GM18505 (cell line): ENCODE data around the gene DHX16.

Experiments
- ATAC-seq: cut with Tn5 transposase; IDR thresholded peaks from one replicate; pipeline ENCODE4 v1.9.1; 2021; ENCODE audit not compliant: unreplicated experiment
- POLR2A ChIP-seq: IDR thresholded peaks from 4 replicates; pipeline ENCODE4 v1.6.1; 2011; ENCODE audit warnings: borderline replicate concordance; ENCODE audit not compliant: insufficient read depth, insufficient read length; ENCODE audit errors: extremely low read depth

Gene DHX16

DNA sequence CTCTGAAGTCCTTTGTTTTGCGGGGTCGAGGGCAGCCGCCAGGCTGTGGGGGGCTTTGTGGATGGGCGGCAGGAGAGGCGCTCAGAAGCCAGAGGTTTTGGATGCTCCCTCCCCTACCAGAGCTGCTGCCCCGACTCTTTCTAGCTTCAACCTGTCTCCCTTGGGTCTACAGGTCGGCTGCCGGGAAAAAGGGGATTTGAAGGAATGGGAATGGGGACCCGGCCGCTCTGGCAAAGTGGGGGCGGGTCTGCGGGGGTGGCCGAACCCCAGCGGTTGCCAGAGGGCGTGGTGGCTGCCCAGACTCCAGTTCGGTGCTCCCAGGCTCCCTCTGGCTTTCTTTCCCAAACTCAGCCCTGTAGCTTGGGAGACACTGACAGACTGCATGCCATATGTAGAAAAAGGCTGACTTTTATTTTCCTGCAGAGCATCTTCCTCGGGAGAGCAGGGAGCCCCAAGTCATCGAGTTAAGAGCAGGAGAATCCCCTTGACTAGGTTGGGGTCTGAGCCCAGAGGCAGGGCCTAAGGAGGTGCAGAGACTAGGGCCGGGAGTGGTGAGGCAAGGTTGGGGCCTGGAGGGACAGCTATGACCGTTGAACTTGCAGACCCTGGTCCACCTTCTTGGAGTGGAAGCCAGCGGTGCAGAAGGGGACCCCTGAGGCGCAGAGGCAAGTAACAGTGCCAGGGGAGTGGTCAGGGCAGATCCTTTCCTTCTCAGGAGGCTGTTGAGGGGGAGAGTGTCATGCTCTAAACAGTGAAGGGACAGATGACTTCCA is 15.0 kb upstream of the DHX16 start:
- no peak for TF ChIP-seq POLR2A
- ATAC-seq: no peak

DNA sequence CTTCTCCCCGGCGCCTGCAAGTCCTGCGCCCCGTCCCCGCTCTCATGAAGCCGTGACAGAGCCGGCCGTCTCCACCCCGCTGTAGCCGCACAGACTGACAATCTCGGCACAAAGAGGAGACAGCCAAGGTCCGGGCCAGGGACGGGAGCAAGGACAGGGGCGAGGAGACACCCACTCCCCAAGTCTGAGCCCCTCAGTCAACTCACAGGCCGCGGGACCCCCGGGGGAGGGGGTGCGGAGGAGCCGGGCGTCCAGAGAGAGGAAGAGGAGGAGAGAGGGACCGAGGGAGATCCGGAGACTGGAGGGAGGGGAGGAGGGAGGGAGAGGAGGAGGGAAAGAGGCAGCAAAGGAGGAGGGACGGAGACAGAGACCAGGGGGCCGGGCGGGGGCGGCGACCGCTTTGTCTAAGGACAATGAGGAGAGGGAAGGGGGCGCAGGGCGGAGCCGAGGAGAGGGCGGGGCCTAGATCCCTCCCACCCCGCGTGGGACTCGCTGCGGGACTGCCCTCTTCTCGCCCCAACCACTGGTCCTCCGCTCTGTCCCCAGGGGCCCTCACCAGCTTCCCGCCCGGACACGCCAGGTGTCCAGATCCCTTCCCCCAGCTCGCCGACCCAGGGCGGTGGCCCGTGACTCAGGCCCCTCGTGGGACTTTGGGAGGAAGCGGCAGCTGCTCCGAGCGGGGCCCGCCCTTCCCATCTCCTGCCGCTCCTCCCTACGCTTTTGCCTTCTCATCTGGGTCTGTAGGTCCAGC is 14.3 kb upstream of the DHX16 start:
- ATAC-seq: peak; percentile 27
- TF ChIP-seq POLR2A: peak; percentile 65

DNA sequence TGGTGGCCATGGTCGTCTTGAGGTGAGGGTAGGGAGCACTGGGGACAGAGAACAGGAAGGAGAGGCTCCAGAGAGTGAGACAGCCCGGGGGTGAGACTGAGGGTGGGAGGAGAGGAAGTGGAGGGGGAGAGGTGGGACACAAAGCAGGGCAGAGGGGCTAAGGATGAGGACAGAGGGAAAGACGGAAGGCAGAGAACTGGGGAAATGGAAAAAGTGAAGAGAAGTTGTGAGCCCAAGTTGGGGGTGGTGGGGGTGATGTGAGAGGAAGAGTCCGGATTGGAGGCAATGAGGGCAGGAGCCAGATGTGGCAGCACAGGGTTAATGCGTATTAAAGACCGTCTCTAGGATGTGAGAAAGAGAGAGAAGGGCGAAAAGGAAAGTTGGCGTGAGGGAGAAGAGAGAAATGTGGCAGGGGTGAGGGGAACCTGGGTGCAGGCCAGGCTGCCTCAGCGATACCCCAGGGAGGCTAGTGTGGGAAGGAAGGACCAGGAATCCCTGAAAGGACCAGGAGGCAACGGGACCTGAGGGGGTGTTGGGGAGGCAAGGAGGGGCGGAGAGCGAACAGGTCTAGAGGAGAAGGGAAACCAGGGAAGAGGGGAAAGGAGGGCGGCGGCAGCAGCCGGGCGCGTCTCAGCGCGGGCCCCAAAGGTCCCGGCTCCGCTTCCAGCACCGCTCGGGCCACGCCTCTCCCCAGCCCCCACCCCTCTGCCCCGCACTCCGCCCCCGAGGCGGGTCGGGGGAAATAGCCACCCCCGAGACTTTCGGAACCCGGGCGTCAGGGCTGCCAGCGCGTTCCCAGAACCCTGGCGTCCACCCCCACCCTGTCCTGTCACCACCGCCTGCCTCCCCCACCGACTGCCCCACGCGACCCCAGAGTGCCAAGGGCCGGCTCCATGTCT is 13.5 kb upstream of the DHX16 start, which contains the start of gene PPP1R18:
Gene PPP1R18, minus strand, starts transcription at position 637 of the 899 bp plus-strand sequence. Its CDS starts 627 bp downstream, at position 10.
- no peak for ATAC-seq
- TF ChIP-seq POLR2A: peak; percentile 55

DNA sequence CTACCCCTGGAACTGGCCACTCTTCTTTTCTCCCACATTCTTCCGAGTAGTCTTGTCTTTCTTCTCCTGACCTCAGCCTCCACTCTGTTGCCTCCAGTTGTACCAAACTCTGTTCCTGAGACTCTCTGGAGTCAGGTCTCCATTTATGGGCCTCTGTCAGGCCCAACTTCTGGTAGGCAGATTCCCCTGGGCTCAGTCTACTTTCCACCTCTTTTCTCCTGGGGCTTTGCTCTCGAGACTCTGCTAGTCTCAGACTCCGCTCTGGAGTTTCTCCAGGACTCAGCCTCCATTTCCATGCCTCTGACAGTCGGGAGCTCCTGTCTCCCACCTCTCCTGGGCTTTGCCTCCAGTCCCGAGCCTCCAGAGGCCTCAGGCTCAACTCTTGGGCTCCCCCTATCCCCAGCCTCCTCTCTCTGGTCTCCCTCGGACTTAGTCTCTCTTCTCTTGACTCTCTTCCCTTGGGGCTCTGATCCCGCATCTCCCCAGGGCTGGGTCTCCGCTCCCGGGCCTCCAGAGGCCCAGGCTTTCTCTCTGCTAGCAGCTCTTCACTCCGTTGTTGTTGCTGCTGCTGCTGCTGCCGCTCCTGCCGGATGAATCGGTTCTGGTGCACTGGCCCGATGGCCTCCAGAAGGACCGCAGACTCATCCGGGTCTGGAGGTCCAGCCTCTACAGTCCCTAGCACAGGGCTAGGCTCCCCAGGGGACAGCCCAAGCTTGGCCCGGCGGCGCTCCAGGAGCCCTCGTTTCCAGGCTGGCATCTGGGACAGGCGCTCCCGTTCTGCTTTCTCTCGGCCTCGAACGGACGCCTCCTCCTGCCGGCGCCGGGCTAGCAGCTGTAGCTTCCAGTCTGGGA is 12.6 kb upstream of the DHX16 start:
- ATAC-seq: no peak
- peak; percentile 46 for TF ChIP-seq POLR2A

DNA sequence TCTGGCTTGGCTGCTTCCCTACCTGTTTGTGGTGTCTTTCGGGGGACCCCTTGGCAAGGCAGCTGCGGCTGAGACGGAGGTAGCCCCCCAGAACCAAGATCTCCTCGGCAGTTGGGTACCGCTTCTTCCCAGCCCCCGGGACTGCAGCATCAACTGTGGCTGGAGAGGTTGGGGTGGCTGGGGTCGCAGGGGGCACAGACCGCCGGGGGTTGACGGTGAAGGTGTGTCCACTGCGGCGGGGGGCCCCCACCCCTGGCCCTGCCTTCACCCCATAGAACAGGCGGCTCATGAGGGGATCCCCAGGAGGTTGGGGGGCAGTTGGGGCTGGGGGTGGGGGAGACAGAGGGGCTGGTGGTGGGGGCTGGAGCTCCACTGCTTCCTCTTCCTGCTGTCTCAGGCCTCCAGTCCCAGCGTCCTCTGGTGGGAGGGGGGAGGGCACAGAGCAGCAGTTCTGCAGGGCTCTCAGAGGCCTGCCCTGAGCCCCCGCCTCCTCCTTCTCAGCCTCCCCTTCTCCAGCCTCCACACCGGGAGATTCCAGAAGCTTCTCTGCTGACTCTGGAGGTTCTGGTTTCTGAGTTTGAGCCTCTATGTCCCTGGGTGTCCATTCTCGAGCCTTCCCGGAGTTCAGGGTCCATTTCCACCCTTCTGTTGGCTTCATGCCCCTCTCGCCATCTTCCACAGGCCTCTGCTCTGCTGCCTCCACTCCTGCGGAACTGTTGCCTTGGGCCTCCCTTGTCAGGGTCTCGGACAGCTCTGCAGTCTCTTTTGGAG is 11.8 kb upstream of the DHX16 start:
- no peak for ATAC-seq
- TF ChIP-seq POLR2A: peak; percentile 39

DNA sequence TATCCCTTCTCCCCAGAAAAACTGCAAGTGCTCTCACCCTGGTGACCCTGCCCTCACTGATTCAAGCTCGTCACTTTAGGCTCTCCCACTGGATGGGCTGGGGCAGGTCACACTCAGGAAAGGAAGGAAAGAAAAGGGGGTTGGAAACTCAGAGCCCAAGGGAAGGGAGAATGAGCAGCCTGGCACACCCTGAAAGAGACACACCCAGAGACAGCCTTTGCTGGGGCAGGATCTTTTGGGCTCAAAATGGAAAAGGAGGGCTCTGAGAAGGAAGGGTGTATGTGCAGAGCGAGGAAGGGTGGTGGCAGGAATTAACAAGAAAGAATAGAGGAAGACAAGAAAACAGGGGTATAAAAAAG is 11.2 kb upstream of the DHX16 start:
- no peak for TF ChIP-seq POLR2A
- ATAC-seq: no peak

DNA sequence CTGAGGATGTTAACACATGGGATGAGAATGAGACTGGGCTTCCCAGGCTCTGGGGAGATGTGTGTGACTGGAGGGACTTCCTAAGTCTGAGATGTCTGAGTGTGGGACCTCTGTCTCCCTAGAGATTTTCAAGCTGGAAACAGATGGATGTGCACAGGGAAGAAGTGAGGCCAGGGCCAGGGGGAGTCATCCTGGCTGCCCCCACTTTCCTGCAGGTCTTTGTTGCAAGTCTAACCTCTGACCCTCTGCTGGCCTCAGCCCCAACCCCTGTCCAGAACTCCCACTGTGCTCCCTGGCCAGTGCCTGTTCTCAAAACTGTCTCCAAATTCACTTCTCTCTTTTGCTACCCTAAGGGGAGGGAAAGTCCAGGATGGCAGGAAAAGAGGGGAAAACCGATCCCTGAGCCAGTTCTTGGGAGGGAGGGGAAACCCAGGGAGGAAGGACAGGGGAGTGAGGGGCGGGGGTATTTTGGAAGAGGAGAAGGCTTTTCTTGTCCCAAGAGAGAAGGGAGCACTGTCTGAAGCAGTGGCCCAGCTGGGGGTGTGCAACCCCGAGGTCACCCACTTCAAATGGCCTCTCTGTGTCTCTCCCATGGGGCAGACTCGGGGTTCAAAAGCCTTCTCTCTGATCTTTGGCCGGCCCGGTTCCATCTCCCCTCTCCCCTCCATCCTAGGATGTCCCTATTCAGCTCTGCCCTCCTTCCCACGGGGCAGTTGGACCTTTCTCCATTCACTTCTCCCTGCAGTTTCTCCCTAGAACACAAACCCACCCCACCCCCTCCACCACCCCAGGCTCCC is 10.6 kb upstream of the DHX16 start:
- no peak for ATAC-seq
- no peak for TF ChIP-seq POLR2A

DNA sequence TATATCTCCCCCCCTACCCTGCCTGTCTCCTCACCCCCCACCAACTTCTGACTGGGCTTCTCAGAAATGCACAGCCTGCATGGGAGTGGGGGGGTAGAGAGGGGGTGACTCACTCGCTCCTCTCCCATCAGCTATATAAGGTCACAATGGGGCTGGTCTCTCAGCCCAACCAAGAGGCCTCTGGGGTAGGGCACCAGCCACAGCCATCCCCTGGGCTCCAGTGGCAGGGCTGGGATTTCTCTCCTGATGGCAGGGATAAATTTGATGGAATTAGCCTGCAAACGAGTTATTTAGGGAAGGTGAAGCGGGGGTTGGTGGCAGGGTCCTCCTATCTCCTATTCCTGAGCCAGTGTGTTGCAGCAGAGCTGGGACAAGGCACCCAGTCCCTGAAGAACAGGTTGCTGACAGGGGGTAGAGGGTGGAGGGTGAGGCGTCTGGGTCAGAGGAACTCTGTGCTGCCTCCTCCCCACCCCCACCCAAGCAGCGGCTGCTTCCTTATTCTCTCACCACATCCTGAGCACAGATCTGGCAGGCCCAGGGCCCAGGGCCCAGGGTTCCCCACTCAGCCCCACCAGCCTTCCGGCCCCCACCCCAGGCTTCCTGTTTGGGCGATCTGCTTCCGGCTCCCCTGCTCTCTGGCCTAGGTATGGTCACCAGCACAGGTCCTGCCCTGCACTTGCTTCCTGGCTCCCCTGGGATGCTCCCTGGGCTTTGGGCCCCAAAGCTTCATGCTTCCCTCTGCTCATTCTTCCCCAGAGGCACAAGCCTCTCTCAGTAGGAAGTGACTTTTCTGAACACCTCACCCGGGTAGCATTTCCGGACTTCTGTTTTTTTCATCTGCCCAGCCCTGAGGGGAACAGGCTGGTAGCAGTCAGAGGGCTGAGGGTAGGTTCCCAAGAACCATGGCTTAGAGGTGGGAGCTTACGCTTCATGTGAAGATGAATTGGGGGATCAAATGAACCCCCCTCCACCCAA is 9.6 kb upstream of the DHX16 start:
- peak; percentile 84 for TF ChIP-seq POLR2A
- ATAC-seq: peak; percentile 32

DNA sequence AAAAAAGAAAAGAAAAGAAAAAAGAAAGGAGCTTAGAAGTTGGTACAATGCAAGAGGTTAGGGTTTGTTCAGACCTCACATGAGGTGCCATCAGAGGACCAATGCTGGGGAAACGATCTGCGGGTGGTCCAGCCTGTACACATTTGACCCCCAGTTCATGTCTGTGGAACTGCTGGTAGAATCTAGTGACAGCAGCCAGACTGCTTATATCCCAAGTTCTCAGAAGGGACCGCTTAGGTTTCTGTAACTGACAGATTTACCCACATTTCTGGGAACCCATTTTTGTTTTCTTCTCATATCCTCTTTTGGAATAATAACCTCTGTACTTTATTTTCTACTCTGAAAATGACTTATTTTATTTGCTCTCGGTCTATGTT is 8.9 kb upstream of the DHX16 start:
- TF ChIP-seq POLR2A: no peak
- no peak for ATAC-seq

DNA sequence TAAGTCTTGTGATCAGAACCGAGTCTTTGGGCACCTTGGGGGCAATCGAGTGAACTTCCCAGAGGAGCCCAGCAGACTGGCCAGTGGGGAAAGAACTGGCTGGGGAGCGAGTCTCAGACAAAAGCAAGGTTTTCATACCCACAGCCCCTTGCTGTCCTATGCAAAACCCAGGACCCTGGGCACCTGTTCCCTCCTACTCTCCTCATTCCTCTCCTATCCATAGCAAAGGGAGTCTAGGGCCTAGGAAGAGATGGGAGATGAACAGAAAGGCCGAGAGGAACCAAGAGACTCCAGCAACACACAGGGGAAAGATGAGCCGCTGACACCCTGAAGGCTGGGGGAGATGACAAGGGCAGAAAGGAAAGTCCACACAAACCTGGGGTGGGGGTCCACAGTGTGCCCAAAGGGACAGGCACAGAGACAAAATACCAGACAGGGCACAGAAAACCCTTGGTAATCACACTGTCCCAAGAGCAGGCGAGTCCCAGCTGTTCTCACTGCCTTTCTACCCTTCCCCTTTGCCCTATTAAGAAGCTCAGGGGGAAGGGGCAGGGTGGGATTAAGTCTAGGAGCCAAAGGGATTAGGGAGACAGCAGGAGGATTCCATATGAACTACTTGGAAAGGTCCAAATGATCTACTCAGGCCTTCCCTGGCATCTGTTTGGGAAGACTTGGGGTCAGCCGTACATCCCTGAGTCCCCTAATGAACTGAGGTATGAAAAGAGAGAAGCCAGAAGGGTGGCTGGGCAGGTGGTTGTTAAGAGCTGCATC is 7.1 kb upstream of the DHX16 start:
- ATAC-seq: no peak
- TF ChIP-seq POLR2A: no peak
